ENCODE measurements around the gene DDTL. TPM values are rescaled to one million over a fixed set of nuclear protein-coding genes. Genes with fewer than 3 reads are reported as not detected.
"Not testable (repeated sequence)": the region's sequence is repeated elsewhere in the genome, so short reads cannot be mapped to it uniquely, and the experiment has no call there.

The DDTL gene
- total RNA-seq, 1 donor: 3.8 TPM

DNA sequence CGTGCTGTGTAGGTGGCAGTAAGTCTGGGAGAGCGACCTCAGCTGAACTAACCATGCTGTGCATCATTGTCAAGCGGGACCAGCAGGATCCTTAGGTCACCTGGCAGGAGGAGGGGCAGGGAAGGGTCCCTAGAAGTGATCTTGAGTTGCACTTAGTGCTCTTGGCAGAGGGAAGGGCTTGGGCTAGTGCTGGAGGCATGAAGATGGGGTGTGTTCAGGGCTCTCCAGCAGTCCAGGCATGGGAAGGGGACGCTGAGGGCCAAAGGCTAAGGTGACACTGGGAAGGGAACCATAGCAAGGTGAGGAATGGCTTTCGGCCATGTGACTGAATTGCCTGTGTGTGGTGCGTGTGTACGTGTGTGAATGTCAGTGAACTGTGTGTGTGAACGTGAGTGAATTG, 19.4 kb downstream of the DDTL start:
- not testable (repeated sequence) for H3K4me3 ChIP-seq (ENCODE audit: low read length); H3K4me1 ChIP-seq (ENCODE audit: insufficient read depth, low read length); H3K27me3 ChIP-seq (ENCODE audit: insufficient read depth, low read length); H3K9me3 ChIP-seq (ENCODE audit: low read depth, low read length)

DNA sequence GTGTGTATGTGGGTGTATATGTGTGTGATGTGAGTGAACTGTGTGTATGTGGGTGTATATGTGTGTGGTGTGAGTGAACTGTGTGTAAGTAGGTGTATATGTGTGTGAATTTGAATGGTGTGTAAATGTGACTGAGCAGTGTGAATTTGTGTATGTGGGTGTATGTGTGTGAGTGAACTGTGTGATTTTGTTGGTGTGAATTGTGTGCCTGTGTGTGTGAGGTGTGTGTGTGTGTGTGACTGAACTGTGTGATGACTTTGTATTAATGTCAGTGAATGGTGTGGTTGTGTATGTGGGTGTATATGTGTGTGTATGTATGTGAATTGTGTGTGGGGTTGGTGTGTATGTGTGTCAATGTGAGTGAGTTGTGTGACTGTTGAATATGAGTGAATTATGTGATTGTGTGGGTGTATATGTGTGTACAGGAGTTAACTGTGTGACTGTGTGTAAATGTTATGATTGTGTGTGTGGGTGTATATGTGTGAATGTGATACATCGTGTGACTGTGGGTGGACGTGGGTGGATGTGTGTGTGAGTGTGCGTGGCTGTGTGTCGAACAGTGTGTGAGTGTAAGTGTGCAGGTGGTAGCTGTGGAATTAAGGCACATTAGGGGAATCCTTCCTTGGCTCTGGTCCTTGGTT, 20.0 kb downstream of the DDTL start:
- H3K4me1 ChIP-seq (ENCODE audit: insufficient read depth, low read length); H3K9me3 ChIP-seq (ENCODE audit: low read depth, low read length); H3K4me3 ChIP-seq (ENCODE audit: low read length); H3K27me3 ChIP-seq (ENCODE audit: insufficient read depth, low read length): not testable (repeated sequence)

DNA sequence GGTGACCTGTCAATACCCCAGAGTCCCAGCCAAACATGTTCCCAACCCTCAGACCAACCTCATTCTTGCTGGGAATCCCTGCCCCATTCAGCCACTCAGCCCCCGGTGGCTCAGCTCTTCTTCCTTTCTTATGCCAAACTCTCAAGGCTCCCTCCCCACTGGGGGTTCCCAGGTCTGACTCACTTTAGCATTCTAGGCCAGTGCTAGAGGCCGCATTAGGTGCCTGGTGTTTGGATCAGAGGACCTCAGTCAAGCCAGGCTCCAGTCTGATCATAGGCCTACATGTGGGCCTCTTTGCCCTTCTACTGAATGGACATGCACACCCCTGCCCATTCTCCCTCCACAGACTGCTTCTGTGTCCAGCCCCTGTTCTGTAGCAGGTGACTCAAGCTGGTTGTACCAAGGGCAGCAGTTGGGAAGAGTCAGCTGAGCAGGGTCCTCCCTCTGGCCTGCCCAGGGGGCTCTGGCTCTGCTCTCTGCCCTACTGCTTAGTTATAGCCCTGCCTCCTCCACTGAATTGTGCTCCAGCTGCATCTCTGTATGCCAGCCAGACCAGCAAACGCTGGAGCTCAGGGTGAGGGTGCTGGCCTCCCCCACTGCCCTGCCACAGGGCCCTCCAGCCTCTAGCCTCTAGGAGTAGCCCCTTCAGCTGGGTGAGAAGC, 23.0 kb downstream of the DDTL start:
- not testable (repeated sequence) for H3K27me3 ChIP-seq (ENCODE audit: insufficient read depth, low read length); H3K4me1 ChIP-seq (ENCODE audit: insufficient read depth, low read length); H3K4me3 ChIP-seq (ENCODE audit: low read length); H3K9me3 ChIP-seq (ENCODE audit: low read depth, low read length)

DNA sequence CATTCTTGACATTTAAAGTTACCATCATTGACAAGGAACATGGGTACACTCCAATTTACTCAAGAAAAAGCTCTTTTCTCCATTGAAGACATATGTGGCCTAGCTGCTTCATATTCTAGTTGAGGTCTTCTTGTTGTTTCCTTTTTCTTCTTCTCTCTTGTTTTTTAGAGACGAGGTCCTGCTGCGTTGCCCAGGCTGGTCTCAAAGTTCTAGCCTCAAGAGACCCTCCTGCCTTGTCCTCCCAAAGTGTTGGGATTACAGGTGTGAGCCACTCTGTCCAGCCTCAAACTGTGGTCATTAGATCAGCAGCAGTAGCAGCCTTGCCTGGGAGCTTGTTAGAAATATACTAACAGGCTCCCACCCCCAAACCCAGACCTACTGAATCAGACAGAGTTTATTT, 26.4 kb downstream of the DDTL start:
- H3K9me3 ChIP-seq (ENCODE audit: low read depth, low read length); H3K4me1 ChIP-seq (ENCODE audit: insufficient read depth, low read length); H3K4me3 ChIP-seq (ENCODE audit: low read length); H3K27me3 ChIP-seq (ENCODE audit: insufficient read depth, low read length): not testable (repeated sequence)

DNA sequence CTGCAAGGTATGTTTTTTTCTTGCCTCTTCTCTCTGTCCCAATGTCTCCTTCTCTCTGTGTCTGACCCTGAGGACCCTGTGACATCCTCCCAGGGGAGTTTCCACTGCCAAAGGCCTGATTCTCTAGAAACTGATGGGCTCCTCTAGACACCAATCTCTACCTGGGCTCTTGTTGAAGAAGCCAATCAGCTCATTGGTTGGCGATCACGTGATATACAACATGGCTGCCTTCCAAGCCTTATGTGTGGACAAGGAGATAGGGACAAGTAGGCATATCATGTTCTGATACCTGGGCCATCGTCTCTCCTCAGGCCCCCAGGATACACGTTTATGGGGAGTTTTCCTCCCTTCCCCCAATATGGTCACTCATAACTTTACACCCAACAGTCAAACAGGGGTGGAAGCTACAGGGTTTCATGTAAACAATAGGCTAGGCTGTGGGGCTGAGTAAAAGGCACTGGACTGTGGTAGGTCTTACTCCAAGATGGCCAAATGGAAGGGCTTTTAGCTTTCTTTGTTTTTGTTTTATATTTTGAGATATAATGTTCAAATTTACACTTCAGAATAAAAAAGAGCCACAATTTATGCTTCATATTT, 27.0 kb downstream of the DDTL start:
- not testable (repeated sequence) for H3K4me3 ChIP-seq (ENCODE audit: low read length); H3K9me3 ChIP-seq (ENCODE audit: low read depth, low read length); H3K4me1 ChIP-seq (ENCODE audit: insufficient read depth, low read length); H3K27me3 ChIP-seq (ENCODE audit: insufficient read depth, low read length)

DNA sequence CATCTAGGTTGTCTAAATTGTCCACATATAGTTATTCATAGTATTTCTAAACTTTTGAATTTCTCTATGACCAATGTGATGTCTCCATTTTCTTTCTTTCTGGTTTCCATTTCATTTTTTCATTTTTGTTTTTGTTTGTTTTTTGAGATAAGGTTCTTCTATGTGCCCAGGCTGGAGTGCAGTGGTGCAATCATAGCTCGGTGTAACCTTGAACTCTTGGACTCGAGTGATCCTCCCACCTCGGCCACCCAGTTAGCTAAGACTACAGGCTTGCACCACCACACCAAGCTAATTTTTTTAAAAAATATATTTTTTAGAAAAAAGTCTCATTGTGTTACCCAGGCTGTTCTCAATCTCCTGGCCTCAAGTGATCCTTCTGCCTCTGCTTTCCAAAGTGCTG, 30.4 kb downstream of the DDTL start:
- H3K4me3 ChIP-seq (ENCODE audit: low read length): no peak overlapping the region

DNA sequence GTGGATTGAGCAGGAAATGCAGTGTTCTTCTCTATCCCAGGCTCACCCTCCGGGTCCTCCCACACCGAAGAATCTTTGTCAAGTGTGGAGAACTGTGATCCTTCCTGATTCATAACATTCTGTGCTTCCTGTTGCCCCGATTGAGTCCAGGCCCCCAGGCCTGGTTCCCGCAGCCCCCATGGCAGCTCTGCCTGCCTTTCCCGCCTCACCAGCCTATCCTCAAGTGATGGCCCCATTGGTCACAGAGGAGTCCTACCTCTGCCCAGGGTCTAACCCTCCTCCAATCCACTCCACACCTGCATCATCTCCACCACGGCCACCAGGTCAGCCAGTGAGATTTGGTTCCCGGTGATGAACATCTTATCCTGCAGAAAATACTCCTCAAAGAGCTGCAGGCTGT, 33.1 kb downstream of the DDTL start:
- not testable (repeated sequence) for H3K4me1 ChIP-seq (ENCODE audit: insufficient read depth, low read length); H3K9me3 ChIP-seq (ENCODE audit: low read depth, low read length); H3K27me3 ChIP-seq (ENCODE audit: insufficient read depth, low read length); H3K4me3 ChIP-seq (ENCODE audit: low read length)

More for the DNA sequence above, 30.4 kb downstream of the DDTL start:
- Histone ChIP-seq H3K9me3 (ENCODE audit: low read depth, low read length) (no peaks in the 10 kb centered on the region), H3K27me3 (ENCODE audit: insufficient read depth, low read length) (no peaks in the 10 kb centered on the region), H3K4me1 (ENCODE audit: insufficient read depth, low read length) (no peaks in the 10 kb centered on the region)

DNA sequence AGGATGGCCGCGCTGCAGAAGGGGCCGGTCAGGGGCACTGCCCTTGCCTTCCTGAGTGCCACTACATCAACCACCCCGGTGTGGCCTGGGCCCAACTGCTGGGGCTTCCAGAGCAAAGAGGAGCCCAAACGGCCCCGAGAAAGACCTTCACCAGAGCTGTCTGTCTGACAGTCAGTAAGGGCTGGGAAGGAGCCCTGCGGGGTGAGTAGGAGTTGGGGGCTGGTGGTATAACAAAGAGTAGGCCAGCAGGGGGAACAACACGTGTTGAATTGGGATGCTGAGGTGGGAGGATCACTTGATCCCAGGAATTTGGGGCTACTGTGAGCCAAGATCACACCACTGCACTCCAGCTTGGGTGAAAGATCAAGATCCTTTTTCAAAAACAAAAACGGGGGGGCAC, 34.6 kb downstream of the DDTL start:
- Histone ChIP-seq H3K4me3 (ENCODE audit: low read length) (no peak overlapping the region), H3K9me3 (ENCODE audit: low read depth, low read length) (no peaks in the 10 kb centered on the region), H3K27me3 (ENCODE audit: insufficient read depth, low read length) (no peaks in the 10 kb centered on the region), H3K4me1 (ENCODE audit: insufficient read depth, low read length) (no peaks in the 10 kb centered on the region)

DNA sequence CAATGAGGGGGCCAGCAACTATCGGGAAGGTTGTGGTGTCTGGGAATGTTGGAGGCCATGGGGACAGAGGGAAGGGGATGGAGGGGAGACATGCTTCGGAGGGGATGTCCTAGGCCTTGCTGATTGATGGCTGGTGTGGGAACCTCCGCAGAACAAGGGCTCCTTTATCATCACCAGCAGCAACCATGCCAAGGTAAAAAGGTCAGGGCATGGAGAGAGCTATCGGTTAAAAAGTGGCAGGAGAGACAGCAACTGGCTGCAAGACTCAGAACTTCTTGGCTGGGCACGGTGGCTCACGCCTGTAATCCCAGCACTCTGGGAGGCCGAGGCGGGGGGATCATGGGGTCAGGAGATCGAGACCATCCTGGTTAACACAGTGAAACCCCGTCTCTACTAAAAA, 35.6 kb downstream of the DDTL start:
- no peaks in the 10 kb centered on the region for H3K27me3 ChIP-seq (ENCODE audit: insufficient read depth, low read length)
- H3K4me1 ChIP-seq (ENCODE audit: insufficient read depth, low read length): no peaks in the 10 kb centered on the region
- H3K4me3 ChIP-seq (ENCODE audit: low read length): no peak overlapping the region
- no peaks in the 10 kb centered on the region for H3K9me3 ChIP-seq (ENCODE audit: low read depth, low read length)

DNA sequence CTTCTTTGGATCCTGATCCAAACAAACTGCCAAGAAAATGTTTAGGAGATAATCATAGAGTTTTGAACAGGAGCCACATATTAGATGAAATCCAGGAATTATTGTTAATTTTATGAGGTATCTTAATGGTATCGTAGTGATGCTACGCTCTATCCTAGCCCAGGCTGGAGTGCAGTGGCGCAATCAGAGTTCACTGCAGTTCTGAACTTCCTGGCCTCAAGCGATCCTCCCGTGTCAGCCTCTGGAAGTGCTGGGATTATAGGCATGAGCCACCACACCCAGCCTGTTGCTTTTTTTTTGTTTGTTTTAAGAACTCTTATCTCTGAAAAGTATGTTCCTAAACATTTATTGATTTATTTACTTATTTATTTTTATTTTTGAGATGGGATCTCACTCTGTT, 36.2 kb downstream of the DDTL start:
- H3K4me3 ChIP-seq (ENCODE audit: low read length): no peak overlapping the region
- no peaks in the 10 kb centered on the region for H3K9me3 ChIP-seq (ENCODE audit: low read depth, low read length)

DNA sequence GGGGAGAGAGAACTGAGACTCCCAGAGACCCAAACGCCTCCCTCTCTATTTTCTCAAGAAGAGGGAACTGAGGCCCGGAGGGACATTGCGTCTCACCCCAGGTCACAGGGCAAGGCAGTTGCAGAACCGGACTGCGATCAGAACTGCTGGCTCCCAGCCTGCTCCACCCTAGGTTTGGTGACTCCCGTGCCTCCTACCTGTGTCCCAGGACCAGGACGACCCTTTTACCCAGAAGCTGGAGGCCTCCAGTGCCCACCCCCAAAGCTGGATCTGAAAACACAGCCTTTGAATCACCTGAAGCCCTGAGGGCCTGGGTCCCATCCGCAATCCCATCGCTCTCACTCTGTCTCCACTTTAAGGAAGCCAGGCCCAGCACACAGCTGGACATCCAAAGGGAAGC, 37.2 kb downstream of the DDTL start:
- no peaks in the 10 kb centered on the region for H3K9me3 ChIP-seq (ENCODE audit: low read depth, low read length)
- no peaks in the 10 kb centered on the region for H3K27me3 ChIP-seq (ENCODE audit: insufficient read depth, low read length)
- H3K4me1 ChIP-seq (ENCODE audit: insufficient read depth, low read length): no peaks in the 10 kb centered on the region
- no peak overlapping the region for H3K4me3 ChIP-seq (ENCODE audit: low read length)

More for the DNA sequence above, 36.2 kb downstream of the DDTL start:
- H3K4me1 ChIP-seq (ENCODE audit: insufficient read depth, low read length): no peaks in the 10 kb centered on the region
- H3K27me3 ChIP-seq (ENCODE audit: insufficient read depth, low read length): no peaks in the 10 kb centered on the region

DNA sequence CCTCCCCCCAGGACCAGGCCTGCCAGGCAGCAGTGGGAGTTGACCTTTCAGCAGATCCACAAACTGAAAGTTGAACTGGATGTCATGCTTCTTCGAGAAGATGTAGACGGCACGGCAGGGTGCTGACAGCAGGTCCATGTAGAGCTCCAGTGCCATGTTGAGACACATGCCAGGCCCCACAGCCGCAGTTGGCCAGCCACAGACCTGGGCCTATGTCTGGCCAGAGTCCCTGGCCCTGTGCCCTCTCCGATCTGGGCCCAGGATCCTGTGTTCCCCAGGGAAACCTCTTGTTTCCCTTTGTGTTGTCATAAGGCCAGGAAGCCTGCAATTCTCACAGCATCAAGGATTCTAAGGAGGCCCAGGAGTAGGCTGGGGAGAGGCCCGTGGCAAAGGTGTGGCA, 38.5 kb downstream of the DDTL start, which contains the start of gene GSTT4:
Gene GSTT4, minus strand, starts transcription at position 253 of the 400 bp plus-strand sequence. Its CDS starts 97 bp downstream, at position 156.
- no peaks in the 10 kb centered on the region for H3K27me3 ChIP-seq (ENCODE audit: insufficient read depth, low read length)
- H3K4me1 ChIP-seq (ENCODE audit: insufficient read depth, low read length): no peaks in the 10 kb centered on the region
- no peak within 1 kb of the TSS for H3K4me3 ChIP-seq (ENCODE audit: low read length)
- H3K9me3 ChIP-seq (ENCODE audit: low read depth, low read length): no peaks in the 10 kb centered on the region

DNA sequence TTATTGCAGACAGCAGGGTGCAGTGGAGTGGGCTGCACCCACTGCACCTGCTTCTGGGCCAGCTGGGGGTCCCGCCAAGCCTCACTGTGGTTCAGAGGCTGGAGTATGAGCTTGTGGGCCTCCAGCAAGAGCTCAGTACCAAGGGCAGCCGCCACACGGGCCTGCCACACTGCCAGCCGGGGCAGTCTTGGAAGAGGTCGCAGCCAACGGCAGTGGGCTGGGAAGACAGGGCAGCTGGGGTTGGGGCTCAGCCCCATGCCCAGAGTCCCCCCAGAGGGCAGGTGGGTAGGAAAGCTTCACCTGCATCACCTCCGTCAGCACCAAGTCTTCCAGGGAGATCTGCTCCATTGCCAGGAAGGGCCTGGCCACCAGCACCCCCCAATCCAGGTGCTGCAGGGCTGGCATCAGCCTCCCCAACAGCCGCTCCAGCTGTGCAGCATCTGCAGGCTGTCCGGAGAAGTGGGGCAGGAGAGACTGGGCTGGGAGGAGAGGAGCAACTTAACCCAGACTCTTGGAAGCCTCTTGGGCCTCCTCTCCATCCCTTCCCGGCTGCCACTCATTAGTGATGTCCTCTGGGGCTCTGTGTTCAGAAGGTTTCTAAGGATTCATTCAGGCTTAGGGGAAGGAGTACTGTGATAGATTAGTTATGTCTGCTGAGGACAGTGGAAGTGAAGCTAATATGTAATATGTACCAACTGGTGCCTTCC, 39.7 kb downstream of the DDTL start:
- H3K27me3 ChIP-seq (ENCODE audit: insufficient read depth, low read length): no peaks in the 10 kb centered on the region
- H3K4me3 ChIP-seq (ENCODE audit: low read length): no peak overlapping the region
- no peaks in the 10 kb centered on the region for H3K9me3 ChIP-seq (ENCODE audit: low read depth, low read length)
- peaks cover 5% of the 10 kb centered on the region for H3K4me1 ChIP-seq (ENCODE audit: insufficient read depth, low read length)

DNA sequence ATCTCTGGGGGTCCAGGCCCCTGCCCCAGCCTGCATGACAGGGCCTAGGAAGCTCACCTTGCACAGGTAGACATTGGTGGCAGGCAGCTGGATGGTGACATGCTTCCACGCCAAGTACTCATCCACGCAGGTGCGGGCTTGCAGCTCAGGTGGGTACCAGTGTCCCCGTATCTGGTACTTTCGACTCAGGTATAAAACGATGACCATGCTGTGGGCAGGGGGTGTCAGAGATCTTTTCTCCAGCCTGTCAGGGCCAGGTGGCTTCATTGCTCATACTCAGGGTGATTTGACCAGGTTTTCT, 40.2 kb downstream of the DDTL start:
- no peak overlapping the region for H3K4me3 ChIP-seq (ENCODE audit: low read length)
- no peaks in the 10 kb centered on the region for H3K9me3 ChIP-seq (ENCODE audit: low read depth, low read length)
- H3K4me1 ChIP-seq (ENCODE audit: insufficient read depth, low read length): peaks cover 9% of the 10 kb centered on the region
- H3K27me3 ChIP-seq (ENCODE audit: insufficient read depth, low read length): no peaks in the 10 kb centered on the region

DNA sequence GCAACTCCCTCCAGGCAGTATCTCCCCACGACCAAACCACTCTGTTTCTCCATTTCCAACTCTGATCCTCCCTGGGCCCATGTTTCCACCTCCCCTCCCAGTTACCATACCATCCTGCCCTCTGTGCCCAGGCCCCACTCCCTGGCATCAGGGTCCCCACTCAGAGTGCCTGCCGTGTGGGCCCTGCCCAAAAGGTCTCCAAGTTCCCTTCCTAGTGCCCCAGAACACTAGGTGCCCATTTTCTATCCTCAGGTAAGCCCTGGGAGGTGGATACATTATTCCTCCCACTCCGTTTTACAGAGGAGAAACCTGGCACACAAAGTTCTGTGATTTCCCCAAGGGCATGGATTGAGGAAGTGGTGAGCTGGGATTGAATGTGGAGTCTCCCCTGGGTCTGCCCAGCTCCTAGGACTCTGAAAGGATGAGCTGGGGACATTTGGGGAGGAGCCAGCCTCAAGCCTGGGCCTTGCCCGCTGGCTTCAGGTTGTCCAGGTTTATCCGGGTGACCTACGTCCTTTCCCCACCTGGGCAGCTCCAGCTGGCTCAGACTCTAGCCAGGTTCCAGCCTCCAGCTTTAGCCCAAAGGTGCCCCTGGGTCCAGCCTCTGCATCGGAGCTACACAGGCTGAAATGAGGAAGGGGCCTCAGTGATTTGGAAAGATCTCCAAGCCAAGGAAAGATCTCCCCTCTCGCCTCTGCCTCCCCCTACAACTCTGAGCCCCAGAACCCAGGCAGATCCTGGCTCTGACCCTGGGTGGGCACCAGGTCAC, 40.7 kb downstream of the DDTL start:
- H3K4me3 ChIP-seq (ENCODE audit: low read length): no peak overlapping the region
- no peaks in the 10 kb centered on the region for H3K27me3 ChIP-seq (ENCODE audit: insufficient read depth, low read length)
- no peaks in the 10 kb centered on the region for H3K9me3 ChIP-seq (ENCODE audit: low read depth, low read length)
- peaks cover 15% of the 10 kb centered on the region for H3K4me1 ChIP-seq (ENCODE audit: insufficient read depth, low read length)

Data from mononuclear cell (primary cell).